Trophoblast cell (in vitro differentiated cells and primary cell): ENCODE measurements around the gene GALNT3.

ENCODE experiments used
- DNase-seq, 2 donors: peaks; one replicate each; pipeline ENCODE4 v3.0.0-alpha.2; 2016
- H2AFZ ChIP-seq: 2 replicates; pipeline ENCODE4 v1.6.1; 2013; ENCODE audit warnings: low read length, moderate library complexity, mild to moderate bottlenecking; ENCODE audit not compliant: insufficient read depth, poor library complexity
- H2AK5ac ChIP-seq: 2 replicates; pipeline ENCODE4 v1.6.1; 2013; ENCODE audit warnings: mild to moderate bottlenecking, low read length
- H2BK120ac ChIP-seq: 2 replicates; pipeline ENCODE4 v1.6.1; 2013; ENCODE audit warnings: low read length, mild to moderate bottlenecking, moderate library complexity; ENCODE audit not compliant: insufficient read depth, poor library complexity
- H2BK12ac ChIP-seq: 2 replicates; pipeline ENCODE4 v1.6.1; 2013; ENCODE audit warnings: mild to moderate bottlenecking, low read length, moderate library complexity
- H2BK5ac ChIP-seq: 2 replicates; pipeline ENCODE4 v1.6.1; 2013; ENCODE audit warnings: low read length, low read depth, moderate library complexity, mild to moderate bottlenecking; ENCODE audit not compliant: poor library complexity
- H3K14ac ChIP-seq: 2 replicates; pipeline ENCODE4 v1.6.1; 2013; ENCODE audit warnings: mild to moderate bottlenecking, low read length
- H3K18ac ChIP-seq: 2 replicates; pipeline ENCODE4 v1.6.1; 2013; ENCODE audit warnings: mild to moderate bottlenecking, low read length
- H3K23ac ChIP-seq: 2 replicates; pipeline ENCODE4 v1.6.1; 2013; ENCODE audit warnings: low read length
- H3K27ac ChIP-seq: 2 replicates; pipeline ENCODE4 v1.5.1; 2013; ENCODE audit warnings: low read depth, mild to moderate bottlenecking, inconsistent platforms, low read length, moderate library complexity
- H3K27me3 ChIP-seq: 2 replicates; pipeline ENCODE4 v1.6.1; 2013; ENCODE audit warnings: inconsistent platforms, mild to moderate bottlenecking, low read length, moderate library complexity; ENCODE audit not compliant: insufficient read depth
- H3K36me3 ChIP-seq, 2 experiments: 1 replicate in 1 of 2; 2 replicates in 1 of 2; pipeline ENCODE4 v1.6.1; 2013; ENCODE audit warnings: low read length in 2 of 2, mild to moderate bottlenecking in 2 of 2, moderate library complexity in 1 of 2; ENCODE audit not compliant: insufficient read depth in 2 of 2, control insufficient read depth in 1 of 2
- H3K4ac ChIP-seq: 2 replicates; pipeline ENCODE4 v1.6.1; 2013; ENCODE audit warnings: low read depth, mild to moderate bottlenecking, low read length, moderate library complexity
- H3K4me1 ChIP-seq, 2 experiments: 1 replicate in 1 of 2; 2 replicates in 1 of 2; pipeline ENCODE4 v1.6.1; 2013; ENCODE audit warnings: low read length in 2 of 2, mild to moderate bottlenecking in 2 of 2, moderate library complexity in 1 of 2; ENCODE audit not compliant: insufficient read depth in 2 of 2, control insufficient read depth in 1 of 2
- H3K4me2 ChIP-seq: 2 replicates; pipeline ENCODE4 v1.6.1; 2013; ENCODE audit warnings: inconsistent platforms, mild to moderate bottlenecking, low read length, moderate library complexity
- H3K4me3 ChIP-seq: 2 replicates; pipeline ENCODE4 v1.5.1; 2013; ENCODE audit warnings: mild to moderate bottlenecking, low read depth, low read length, inconsistent platforms
- H3K79me1 ChIP-seq: one replicate; pipeline ENCODE4 v1.6.1; 2013; ENCODE audit warnings: low read length
- H3K79me2 ChIP-seq: 2 replicates; pipeline ENCODE4 v1.6.1; 2013; ENCODE audit warnings: low read length, mild to moderate bottlenecking; ENCODE audit not compliant: control insufficient read depth, insufficient read depth, poor library complexity
- H3K9ac ChIP-seq: 2 replicates; pipeline ENCODE4 v1.6.1; 2013; ENCODE audit warnings: mild to moderate bottlenecking, low read length
- H3K9me3 ChIP-seq: 2 replicates; pipeline ENCODE4 v1.6.1; 2013; ENCODE audit warnings: low read depth, mild to moderate bottlenecking, control low read depth, inconsistent platforms, low read length; ENCODE audit not compliant: insufficient read depth
- H4K12ac ChIP-seq: 2 replicates; pipeline ENCODE4 v1.6.1; 2013; ENCODE audit warnings: low read depth, mild to moderate bottlenecking, low read length, moderate library complexity
- H4K8ac ChIP-seq: 2 replicates; pipeline ENCODE4 v1.6.1; 2013; ENCODE audit warnings: low read depth, mild to moderate bottlenecking, low read length, moderate library complexity
- H4K91ac ChIP-seq: one replicate; pipeline ENCODE4 v1.6.1; 2013; ENCODE audit warnings: low read depth, mild to moderate bottlenecking, low read length, moderate library complexity
- WGBS: extraction: QIAGEN DNeasy Blood & Tissue Kit; methylation state at CpG from one replicate; pipeline ENCODE4 v1.1.7; 2013; ENCODE audit warnings: missing lambda C conversion rate; ENCODE audit not compliant: insufficient read length, insufficient coverage; ENCODE audit errors: extremely low coverage; 5-methylcytosine and 5-hydroxymethylcytosine counted together

GALNT3 gene

GRCh38 chr2:165837122-165837521 is 43.1 kb upstream of the GALNT3 start:
- no peaks in the 10 kb centered on the region for H3K79me1 ChIP-seq
- H3K14ac ChIP-seq = no peak overlapping the region
- WGBS = no CpG with 5 or more reads among the region's 3 CpGs
- H4K8ac ChIP-seq = no peak overlapping the region
- no peaks in the 10 kb centered on the region for H3K27me3 ChIP-seq
- no peak overlapping the region for H4K91ac ChIP-seq
- no peaks in the 10 kb centered on the region for H3K79me2 ChIP-seq
- H3K9me3 ChIP-seq = no peaks in the 10 kb centered on the region
- no peak overlapping the region for H2AFZ ChIP-seq
- H4K12ac ChIP-seq = no peak overlapping the region
- H2BK12ac ChIP-seq = no peak overlapping the region
- H3K4me1 ChIP-seq = peaks cover 0 to 6% of the 10 kb centered on the region in 2 experiments
- no peak overlapping the region for H3K4me2 ChIP-seq
- H2BK120ac ChIP-seq = no peak overlapping the region
- H3K4ac ChIP-seq = no peak overlapping the region
- no peak overlapping the region for H3K27ac ChIP-seq
- H3K36me3 ChIP-seq = no peaks in the 10 kb centered on the region
- H2BK5ac ChIP-seq = no peak overlapping the region
- no peak overlapping the region for H2AK5ac ChIP-seq
- H3K9ac ChIP-seq = no peak overlapping the region
- no peak overlapping the region for H3K18ac ChIP-seq
- peak; percentile 40 to 52 for DNase-seq
- no peak overlapping the region for H3K4me3 ChIP-seq
- H3K23ac ChIP-seq = no peak overlapping the region

GRCh38 chr2:165835363-165835762 is 41.3 kb upstream of the GALNT3 start:
- Histone ChIP-seq H3K23ac (no peak overlapping the region), H4K91ac (no peak overlapping the region), H3K18ac (no peak overlapping the region), H3K36me3 (no peaks in the 10 kb centered on the region), H2BK12ac (no peak overlapping the region), H2AFZ (no peak overlapping the region), H4K8ac (no peak overlapping the region), H2BK120ac (no peak overlapping the region), H3K4me2 (no peak overlapping the region), H3K4me1 (peaks cover 0 to 8% of the 10 kb centered on the region in 2 experiments), H3K4me3 (no peak overlapping the region), H3K27ac (no peak overlapping the region), H3K9me3 (no peaks in the 10 kb centered on the region), H3K9ac (no peak overlapping the region), H3K79me2 (no peaks in the 10 kb centered on the region), H4K12ac (no peak overlapping the region), H3K4ac (no peak overlapping the region), H3K79me1 (no peaks in the 10 kb centered on the region), H2BK5ac (no peak overlapping the region), H3K27me3 (no peaks in the 10 kb centered on the region), H3K14ac (no peak overlapping the region), H2AK5ac (no peak overlapping the region)
- no peak for DNase-seq
- no CpG with 5 or more reads among the region's 2 CpGs for WGBS

- H3K4me1 ChIP-seq = peaks cover 0 to 6% of the 10 kb centered on the region in 2 experiments
- no peak overlapping the region for H3K23ac ChIP-seq
- H3K4me3 ChIP-seq = no peak overlapping the region
- no peaks in the 10 kb centered on the region for H3K9me3 ChIP-seq
- no peaks in the 10 kb centered on the region for H3K36me3 ChIP-seq
- H3K79me2 ChIP-seq = no peaks in the 10 kb centered on the region
- H3K27ac ChIP-seq = peak overlapping the region; percentile 65
- no peaks in the 10 kb centered on the region for H3K79me1 ChIP-seq
- H2AFZ ChIP-seq = no peak overlapping the region
- peak overlapping the region; percentile 5 for H4K91ac ChIP-seq
- no peak overlapping the region for H4K12ac ChIP-seq
- H3K18ac ChIP-seq = no peak overlapping the region
- H2BK5ac ChIP-seq = no peak overlapping the region
- H3K14ac ChIP-seq = no peak overlapping the region
- H3K4me2 ChIP-seq = no peak overlapping the region
- H2AK5ac ChIP-seq = no peak overlapping the region
- no peak overlapping the region for H3K9ac ChIP-seq
- no CpG with 5 or more reads among the region's 4 CpGs for WGBS
- no peaks in the 10 kb centered on the region for H3K27me3 ChIP-seq
- H2BK120ac ChIP-seq = no peak overlapping the region
- H2BK12ac ChIP-seq = no peak overlapping the region
- DNase-seq = peak; percentile 79 to 96
- no peak overlapping the region for H3K4ac ChIP-seq
- no peak overlapping the region for H4K8ac ChIP-seq
Observed at GRCh38 chr2:165833156-165833555, 39.1 kb upstream of the GALNT3 start.

GRCh38 chr2:165827921-165828276 is 33.9 kb upstream of the GALNT3 start:
- H2BK12ac ChIP-seq = no peak overlapping the region
- H3K4me3 ChIP-seq = no peak overlapping the region
- H3K18ac ChIP-seq = no peak overlapping the region
- no peak overlapping the region for H3K27ac ChIP-seq
- no peak overlapping the region for H4K12ac ChIP-seq
- no peak for DNase-seq
- no CpG with 5 or more reads among the region's 1 CpG for WGBS
- no peak overlapping the region for H2BK120ac ChIP-seq
- H3K23ac ChIP-seq = no peak overlapping the region
- no peaks in the 10 kb centered on the region for H3K79me1 ChIP-seq
- H2AFZ ChIP-seq = no peak overlapping the region
- H2AK5ac ChIP-seq = no peak overlapping the region
- no peak overlapping the region for H3K4me2 ChIP-seq
- H3K27me3 ChIP-seq = no peaks in the 10 kb centered on the region
- H3K4ac ChIP-seq = no peak overlapping the region
- H3K9me3 ChIP-seq = no peaks in the 10 kb centered on the region
- H2BK5ac ChIP-seq = no peak overlapping the region
- H4K8ac ChIP-seq = no peak overlapping the region
- no peaks in the 10 kb centered on the region for H3K79me2 ChIP-seq
- H3K4me1 ChIP-seq = peaks cover 0 to 6% of the 10 kb centered on the region in 2 experiments
- H3K36me3 ChIP-seq = no peaks in the 10 kb centered on the region
- H3K14ac ChIP-seq = no peak overlapping the region
- no peak overlapping the region for H3K9ac ChIP-seq
- H4K91ac ChIP-seq = no peak overlapping the region
